ENCODE data around the gene ATP1B4.

Gene ATP1B4

GRCh38 chrX:120361764-120362305, at the start of gene ATP1B4:
Gene ATP1B4, plus strand, starts transcription at chrX:120362089. Its CDS starts 80 bp downstream, at chrX:120362169.
- no peak for DNase-seq (ENCODE audit: low read depth)
- H3K4me3 ChIP-seq (ENCODE audit: low read length): no peak within 1 kb of the TSS
- TF ChIP-seq CTCF (IDR thresholded peaks at IDR 0.05; ENCODE audit: insufficient read depth, low read depth, low read length, missing control alignments): no peak

GRCh38 chrX:120315776-120316175, 46.1 kb upstream of the ATP1B4 start:
- no peak for TF ChIP-seq CTCF (IDR thresholded peaks at IDR 0.05; ENCODE audit: insufficient read depth, low read depth, low read length, missing control alignments)
- no peak overlapping the region for H3K4me3 ChIP-seq (ENCODE audit: low read length)
- peak; percentile 39 for DNase-seq (ENCODE audit: low read depth)

GRCh38 chrX:120316587-120317283, 45.2 kb upstream of the ATP1B4 start:
- no peak for TF ChIP-seq CTCF (IDR thresholded peaks at IDR 0.05; ENCODE audit: insufficient read depth, low read depth, low read length, missing control alignments)
- DNase-seq (ENCODE audit: low read depth): peak; percentile 85
- no peak overlapping the region for H3K4me3 ChIP-seq (ENCODE audit: low read length)

DNA sequence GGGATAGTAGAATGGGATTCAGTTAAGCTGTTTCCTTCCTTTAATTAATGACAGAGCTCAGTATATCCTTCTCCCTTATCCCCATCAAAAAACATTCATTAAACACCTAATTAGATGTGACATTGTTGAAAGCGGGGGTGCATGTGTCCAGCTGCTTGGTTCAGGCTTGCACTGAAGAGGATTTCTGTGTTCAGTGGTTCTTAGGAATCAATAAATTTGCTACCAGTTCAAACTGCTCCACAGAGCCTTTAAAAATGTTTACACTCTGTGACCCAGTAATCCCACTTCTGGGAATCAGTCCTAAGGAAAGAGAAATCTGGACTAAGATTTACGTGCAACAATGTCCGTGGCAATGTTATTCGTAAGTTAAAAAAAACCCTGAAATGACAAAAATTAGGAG, 43.5 kb upstream of the ATP1B4 start:
- DNase-seq (ENCODE audit: low read depth): no peak
- no peak overlapping the region for H3K4me3 ChIP-seq (ENCODE audit: low read length)
- TF ChIP-seq CTCF (IDR thresholded peaks at IDR 0.05; ENCODE audit: insufficient read depth, low read depth, low read length, missing control alignments): no peak

- H3K4me3 ChIP-seq (ENCODE audit: low read length): no peak overlapping the region
- DNase-seq (ENCODE audit: low read depth): no peak
- no peak for TF ChIP-seq CTCF (IDR thresholded peaks at IDR 0.05; ENCODE audit: insufficient read depth, low read depth, low read length, missing control alignments)
These were observed 40.2 kb upstream of the ATP1B4 start for GRCh38 chrX:120321520-120322281.

- DNase-seq (ENCODE audit: low read depth): peak; percentile 4
- TF ChIP-seq CTCF (IDR thresholded peaks at IDR 0.05; ENCODE audit: insufficient read depth, low read depth, low read length, missing control alignments): no peak
These were observed 30.8 kb upstream of the ATP1B4 start for GRCh38 chrX:120331116-120331515.

More at GRCh38 chrX:120331116-120331515, 30.8 kb upstream of the ATP1B4 start:
- no peak overlapping the region for H3K4me3 ChIP-seq (ENCODE audit: low read length)

Data from epithelial cell of esophagus (primary cell).